ENCODE measurements around the gene LHFPL2.

Gene LHFPL2

DNA sequence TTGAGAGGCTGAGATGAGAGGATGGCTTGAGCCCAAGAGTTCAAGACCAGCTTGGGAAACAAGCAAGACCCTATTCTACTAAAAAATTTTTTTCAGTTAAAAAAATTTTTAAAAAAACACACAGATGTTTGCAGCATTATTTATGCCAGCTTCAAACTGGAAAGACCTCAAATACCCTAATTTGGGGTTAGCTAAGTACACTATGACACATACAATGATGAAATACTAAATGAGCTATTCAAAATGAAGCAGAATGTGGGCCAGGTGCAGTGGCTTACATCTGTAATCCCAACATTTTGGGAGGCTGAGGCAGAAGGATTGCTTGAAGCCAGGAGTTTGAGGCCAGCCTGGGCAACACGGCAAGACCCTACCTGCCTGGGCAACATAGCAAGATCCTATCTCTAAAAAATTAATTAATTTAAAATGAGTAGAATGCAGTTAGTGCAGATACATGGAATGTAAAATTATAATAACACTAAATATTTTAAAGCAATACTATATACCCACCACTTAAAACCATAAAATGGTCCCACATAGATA is 44.9 kb downstream of the LHFPL2 start:
- no peak overlapping the region for H2AFZ ChIP-seq (ENCODE audit: low read depth, low read length)
- H3K4me3 ChIP-seq (ENCODE audit: low read length): no peak overlapping the region
- H3K27me3 ChIP-seq (ENCODE audit: insufficient read depth, low read length): no peaks in the 10 kb centered on the region
- H3K9me3 ChIP-seq (ENCODE audit: low read length): no peaks in the 10 kb centered on the region
- no peaks in the 10 kb centered on the region for H3K4me1 ChIP-seq (ENCODE audit: insufficient read depth, low read length)
- H3K36me3 ChIP-seq (ENCODE audit: insufficient read depth, low read length): no peaks in the 10 kb centered on the region

DNA sequence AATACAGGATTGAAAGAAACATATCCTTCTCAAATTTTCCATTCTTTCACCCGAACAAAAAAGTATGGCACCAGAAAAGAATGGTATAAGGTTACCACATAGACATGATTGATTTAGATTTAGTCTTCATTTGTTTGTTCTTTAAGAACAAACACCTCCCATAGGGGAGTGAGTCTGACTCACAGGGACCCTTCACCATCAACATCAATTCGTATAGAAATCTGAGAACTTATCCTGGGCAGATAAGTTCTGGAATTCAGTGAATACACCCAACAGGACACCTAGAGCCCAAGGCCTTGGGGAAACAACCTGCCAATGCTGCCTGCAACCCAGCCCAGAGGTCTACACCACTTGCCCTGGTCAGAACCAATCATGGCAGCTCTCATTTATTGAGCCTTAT is 46.2 kb downstream of the LHFPL2 start:
- H3K27me3 ChIP-seq (ENCODE audit: insufficient read depth, low read length): no peaks in the 10 kb centered on the region
- H3K36me3 ChIP-seq (ENCODE audit: insufficient read depth, low read length): no peaks in the 10 kb centered on the region
- H3K4me3 ChIP-seq (ENCODE audit: low read length): no peak overlapping the region
- peaks cover 6% of the 10 kb centered on the region for H3K4me1 ChIP-seq (ENCODE audit: insufficient read depth, low read length)
- no peak overlapping the region for H2AFZ ChIP-seq (ENCODE audit: low read depth, low read length)
- H3K9me3 ChIP-seq (ENCODE audit: low read length): no peaks in the 10 kb centered on the region

DNA sequence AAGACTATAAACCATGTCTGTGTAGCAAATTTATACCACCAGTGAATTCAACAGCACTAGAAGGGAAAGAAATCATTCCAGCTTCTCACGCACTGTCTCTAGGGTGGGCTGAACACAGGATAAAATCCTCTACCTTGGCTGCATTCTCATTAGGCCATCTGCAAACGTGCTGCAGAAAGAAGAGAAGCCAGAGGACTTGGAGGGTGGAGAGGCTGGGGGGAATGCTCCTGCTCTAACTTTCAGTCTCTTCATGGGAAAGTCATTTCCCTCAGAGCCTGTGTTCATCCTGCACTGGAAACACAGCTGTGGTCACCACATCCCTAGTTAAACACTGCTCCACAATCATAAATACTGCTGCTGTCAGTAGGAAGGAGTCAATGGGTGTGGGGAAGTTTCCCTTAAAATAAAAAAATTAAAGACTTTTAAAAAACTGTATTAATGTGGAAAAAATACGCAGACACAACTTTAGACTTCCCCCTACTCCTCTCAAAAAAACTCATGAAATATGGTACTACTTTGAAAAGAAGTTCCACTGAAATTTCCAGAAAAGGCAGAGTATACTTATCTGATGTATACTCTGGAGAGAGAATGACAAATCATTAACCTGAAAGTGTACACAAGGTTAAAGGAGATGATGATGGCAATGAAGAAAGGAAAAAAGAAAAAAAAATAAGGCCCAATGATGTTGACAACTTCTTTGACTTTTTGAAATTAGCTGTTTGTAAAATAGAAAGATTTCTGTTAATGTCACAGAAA is 46.8 kb downstream of the LHFPL2 start:
- H3K4me3 ChIP-seq (ENCODE audit: low read length): no peak overlapping the region
- no peak overlapping the region for H2AFZ ChIP-seq (ENCODE audit: low read depth, low read length)
- no peaks in the 10 kb centered on the region for H3K36me3 ChIP-seq (ENCODE audit: insufficient read depth, low read length)
- no peaks in the 10 kb centered on the region for H3K9me3 ChIP-seq (ENCODE audit: low read length)
- no peaks in the 10 kb centered on the region for H3K27me3 ChIP-seq (ENCODE audit: insufficient read depth, low read length)
- peaks cover 6% of the 10 kb centered on the region for H3K4me1 ChIP-seq (ENCODE audit: insufficient read depth, low read length)

DNA sequence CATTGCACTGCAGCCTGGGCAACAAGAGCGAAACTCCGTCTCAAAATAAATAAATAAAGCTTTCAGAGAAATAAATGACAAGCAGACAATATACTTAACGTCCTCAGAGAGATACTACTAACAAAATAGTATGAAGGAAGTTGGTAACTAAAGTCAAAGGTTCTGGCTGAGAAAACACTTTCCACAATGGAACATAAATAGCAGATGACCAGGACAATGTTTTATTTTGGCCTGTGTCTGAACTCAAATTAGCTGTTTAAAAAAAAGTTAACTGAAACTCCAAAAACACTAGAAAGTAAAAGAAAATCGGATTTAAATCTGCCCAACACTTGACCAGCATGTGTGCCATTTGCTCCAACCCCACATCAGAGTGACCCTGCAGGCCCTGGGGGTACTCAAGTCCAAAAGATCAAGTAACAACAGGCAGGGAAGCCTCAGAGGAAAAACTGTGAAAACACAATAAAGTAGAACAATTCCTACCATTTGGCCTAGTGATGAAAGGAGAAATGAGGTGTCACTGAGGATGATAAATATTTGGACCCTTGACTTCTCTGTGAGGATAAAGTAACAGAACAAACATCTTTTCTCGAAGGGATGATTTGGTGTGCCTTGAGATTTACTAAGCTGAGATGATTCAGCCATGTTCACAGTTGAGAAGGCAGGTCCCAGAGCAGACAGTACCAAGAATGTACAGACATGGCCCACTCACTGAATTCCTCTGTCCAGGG is 47.7 kb downstream of the LHFPL2 start:
- Histone ChIP-seq H3K9me3 (ENCODE audit: low read length) (no peaks in the 10 kb centered on the region), H3K27me3 (ENCODE audit: insufficient read depth, low read length) (no peaks in the 10 kb centered on the region), H3K36me3 (ENCODE audit: insufficient read depth, low read length) (no peaks in the 10 kb centered on the region), H2AFZ (ENCODE audit: low read depth, low read length) (no peak overlapping the region), H3K4me1 (ENCODE audit: insufficient read depth, low read length) (peaks cover 6% of the 10 kb centered on the region), H3K4me3 (ENCODE audit: low read length) (no peak overlapping the region)

DNA sequence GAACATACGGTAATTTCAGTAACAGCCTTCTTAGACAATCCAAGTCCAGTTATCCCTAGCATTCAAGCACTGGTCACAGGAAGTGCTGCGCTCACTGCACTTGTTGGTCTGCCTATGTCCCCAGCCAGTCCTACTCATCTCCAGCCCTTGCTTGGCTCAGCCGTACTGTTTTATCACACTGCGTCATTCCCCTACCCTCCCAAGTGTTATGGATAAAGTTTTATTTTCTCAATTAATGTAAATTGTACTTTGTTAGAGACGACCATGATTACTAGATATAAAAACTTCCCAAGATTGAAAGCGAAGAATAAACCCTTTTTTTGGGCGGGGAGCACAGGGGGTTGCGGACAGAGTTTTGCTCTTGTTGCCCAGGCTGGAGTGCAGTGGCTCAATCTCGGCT is 49.6 kb downstream of the LHFPL2 start:
- Histone ChIP-seq H3K4me3 (ENCODE audit: low read length) (no peak overlapping the region), H3K36me3 (ENCODE audit: insufficient read depth, low read length) (no peaks in the 10 kb centered on the region), H3K9me3 (ENCODE audit: low read length) (no peaks in the 10 kb centered on the region), H3K27me3 (ENCODE audit: insufficient read depth, low read length) (no peaks in the 10 kb centered on the region), H3K4me1 (ENCODE audit: insufficient read depth, low read length) (peaks cover 6% of the 10 kb centered on the region), H2AFZ (ENCODE audit: low read depth, low read length) (no peak overlapping the region)

DNA sequence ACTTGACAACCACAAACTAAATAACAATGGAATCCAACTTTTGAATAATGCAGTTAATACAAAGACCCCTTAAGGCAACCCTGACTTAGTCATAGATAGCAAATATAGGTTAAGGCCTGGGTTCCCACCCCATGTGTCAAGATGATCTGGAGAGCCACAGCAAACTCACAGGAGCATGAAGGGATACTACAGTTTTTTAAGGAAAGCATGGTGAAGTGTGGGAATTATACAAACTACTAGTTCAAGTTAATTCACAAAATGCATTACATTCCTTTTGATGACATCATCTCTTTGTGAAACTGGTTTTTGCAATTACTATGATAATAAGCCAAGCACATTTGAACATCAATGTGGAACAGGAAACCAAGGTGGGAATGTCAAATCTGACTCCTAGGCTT is 50.6 kb downstream of the LHFPL2 start:
- H3K4me1 ChIP-seq (ENCODE audit: insufficient read depth, low read length): peaks cover 6% of the 10 kb centered on the region
- no peaks in the 10 kb centered on the region for H3K27me3 ChIP-seq (ENCODE audit: insufficient read depth, low read length)
- H3K9me3 ChIP-seq (ENCODE audit: low read length): no peaks in the 10 kb centered on the region
- no peaks in the 10 kb centered on the region for H3K36me3 ChIP-seq (ENCODE audit: insufficient read depth, low read length)
- H2AFZ ChIP-seq (ENCODE audit: low read depth, low read length): no peak overlapping the region
- H3K4me3 ChIP-seq (ENCODE audit: low read length): no peak overlapping the region

DNA sequence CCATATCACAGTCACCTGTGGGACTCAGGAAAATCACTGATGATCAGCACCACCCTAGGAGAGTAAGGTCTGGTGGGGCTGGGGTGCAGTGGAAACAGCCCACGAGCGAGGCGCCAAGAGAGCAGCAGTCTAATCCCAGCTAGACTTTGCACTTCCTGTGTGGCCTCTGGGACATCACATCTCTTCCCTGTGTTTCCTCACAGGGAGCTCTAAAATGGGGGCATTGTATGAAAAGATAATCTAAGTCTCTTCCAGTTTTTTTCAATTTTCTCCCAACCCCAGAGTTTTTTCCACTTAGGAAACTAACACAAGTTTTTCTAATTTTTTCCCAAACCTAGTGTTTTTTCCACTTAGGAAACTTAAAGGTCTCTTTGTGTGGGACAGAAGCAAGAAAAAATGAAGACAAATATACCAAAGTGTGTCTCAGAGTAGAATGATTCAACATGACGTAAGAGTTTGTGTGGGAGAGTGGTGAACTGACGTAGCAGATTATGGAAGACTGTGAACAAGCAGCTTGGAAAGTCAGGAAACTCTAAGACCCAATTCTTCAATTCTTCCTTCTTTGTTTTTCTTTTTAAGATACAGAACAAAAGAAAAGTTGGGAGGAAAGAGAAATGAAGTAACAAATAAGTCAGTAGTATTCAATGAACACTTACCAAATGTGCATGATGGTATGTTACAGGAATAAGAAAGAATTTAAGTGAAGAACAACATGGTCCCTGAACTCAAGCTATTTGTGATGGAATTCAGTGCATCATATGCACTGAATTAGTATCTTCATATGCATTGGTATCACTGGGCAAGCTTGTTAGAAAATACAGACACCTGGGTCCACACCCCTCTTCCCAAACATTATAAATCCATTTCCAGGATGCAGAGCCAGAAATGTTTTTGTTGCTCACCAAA is 51.3 kb downstream of the LHFPL2 start:
- no peaks in the 10 kb centered on the region for H3K27me3 ChIP-seq (ENCODE audit: insufficient read depth, low read length)
- peaks cover 6% of the 10 kb centered on the region for H3K4me1 ChIP-seq (ENCODE audit: insufficient read depth, low read length)
- no peak overlapping the region for H2AFZ ChIP-seq (ENCODE audit: low read depth, low read length)
- H3K9me3 ChIP-seq (ENCODE audit: low read length): no peaks in the 10 kb centered on the region
- no peaks in the 10 kb centered on the region for H3K36me3 ChIP-seq (ENCODE audit: insufficient read depth, low read length)
- no peak overlapping the region for H3K4me3 ChIP-seq (ENCODE audit: low read length)

DNA sequence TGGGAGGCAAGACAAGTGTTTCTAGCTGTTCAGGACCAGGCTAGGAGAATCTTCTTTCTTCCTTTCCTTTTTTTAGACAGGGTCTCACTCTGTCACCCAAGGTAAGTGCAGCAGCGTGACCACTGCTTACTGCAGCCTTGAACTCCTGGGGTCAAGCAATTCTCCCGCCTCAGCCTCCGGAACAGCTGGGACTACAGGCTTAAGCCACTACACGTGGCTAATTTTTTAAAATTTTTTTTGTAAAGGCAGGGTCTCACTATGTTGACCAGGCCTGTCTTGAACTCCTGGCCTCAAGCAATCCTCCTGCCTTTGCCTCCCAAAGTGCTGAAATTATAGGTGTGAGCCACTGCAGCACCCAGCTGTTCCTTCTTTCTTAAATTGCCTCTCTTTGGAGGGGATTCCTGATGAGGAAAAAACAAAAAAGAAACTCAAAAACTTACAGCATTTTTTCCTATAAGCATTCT is 53.1 kb downstream of the LHFPL2 start:
- Histone ChIP-seq H2AFZ (ENCODE audit: low read depth, low read length) (no peak overlapping the region), H3K4me1 (ENCODE audit: insufficient read depth, low read length) (peaks cover 17% of the 10 kb centered on the region), H3K9me3 (ENCODE audit: low read length) (no peaks in the 10 kb centered on the region), H3K36me3 (ENCODE audit: insufficient read depth, low read length) (no peaks in the 10 kb centered on the region), H3K27me3 (ENCODE audit: insufficient read depth, low read length) (no peaks in the 10 kb centered on the region), H3K4me3 (ENCODE audit: low read length) (no peak overlapping the region)

DNA sequence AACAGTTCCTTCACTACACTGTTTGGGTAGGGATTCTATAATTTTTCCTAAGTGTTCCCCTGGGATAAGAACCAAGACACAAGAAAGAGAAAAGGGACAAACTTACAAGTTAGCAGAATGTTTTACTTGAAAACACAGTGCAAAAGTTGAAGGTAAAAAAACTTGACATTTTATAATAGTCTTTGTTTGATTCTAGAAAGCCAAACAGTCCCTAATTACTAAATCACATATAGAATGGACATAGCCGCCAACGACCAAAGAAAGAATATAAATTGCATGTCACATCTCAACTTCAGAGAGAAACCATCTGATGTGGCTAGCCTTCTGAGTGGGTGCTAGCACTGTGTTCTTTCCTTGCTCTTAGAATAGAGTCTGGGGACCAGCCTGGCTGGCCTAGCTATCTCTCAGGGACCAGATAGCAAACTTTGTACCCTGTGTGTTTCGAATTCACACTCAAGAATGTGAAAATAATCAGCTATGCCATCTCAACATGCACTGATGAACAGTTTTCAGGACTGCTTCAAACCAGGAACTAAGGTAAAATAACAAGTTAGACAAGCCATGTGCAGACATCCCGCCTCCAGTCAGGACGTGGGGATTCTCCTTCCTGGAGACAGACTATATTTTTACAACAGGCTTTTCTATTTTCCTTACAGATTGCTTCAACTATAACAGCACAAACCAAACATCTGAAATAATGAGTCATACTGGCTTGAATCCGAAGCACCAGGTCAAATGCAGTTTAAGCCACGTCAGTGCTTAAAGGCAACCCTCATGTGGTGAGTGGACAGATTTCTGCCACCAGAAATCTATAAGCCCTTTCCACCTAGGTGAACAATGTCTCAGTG is 53.7 kb downstream of the LHFPL2 start:
- no peak overlapping the region for H2AFZ ChIP-seq (ENCODE audit: low read depth, low read length)
- H3K9me3 ChIP-seq (ENCODE audit: low read length): no peaks in the 10 kb centered on the region
- H3K36me3 ChIP-seq (ENCODE audit: insufficient read depth, low read length): no peaks in the 10 kb centered on the region
- no peak overlapping the region for H3K4me3 ChIP-seq (ENCODE audit: low read length)
- H3K4me1 ChIP-seq (ENCODE audit: insufficient read depth, low read length): peaks cover 17% of the 10 kb centered on the region
- no peaks in the 10 kb centered on the region for H3K27me3 ChIP-seq (ENCODE audit: insufficient read depth, low read length)

DNA sequence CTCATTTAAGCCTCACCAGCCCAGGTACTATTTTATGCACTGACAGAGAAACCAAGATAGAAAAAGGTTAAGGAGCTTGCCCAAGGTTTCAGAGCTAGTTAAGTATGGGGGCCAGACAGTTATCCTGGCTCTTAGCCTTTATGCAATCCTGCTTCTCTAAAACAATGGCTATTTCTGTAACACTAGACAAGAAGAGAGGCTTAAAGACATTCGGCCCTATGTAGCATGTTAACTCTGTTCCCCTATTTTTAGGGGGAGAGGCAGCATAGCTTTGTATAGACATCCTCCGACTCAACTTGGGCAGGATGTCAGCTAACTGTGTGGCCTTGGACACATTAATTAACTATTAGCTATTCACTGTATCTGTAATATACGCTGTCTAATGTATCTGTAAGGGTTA is 54.6 kb downstream of the LHFPL2 start:
- H3K4me1 ChIP-seq (ENCODE audit: insufficient read depth, low read length): peaks cover 17% of the 10 kb centered on the region
- H2AFZ ChIP-seq (ENCODE audit: low read depth, low read length): no peak overlapping the region
- no peaks in the 10 kb centered on the region for H3K9me3 ChIP-seq (ENCODE audit: low read length)
- H3K4me3 ChIP-seq (ENCODE audit: low read length): no peak overlapping the region
- H3K36me3 ChIP-seq (ENCODE audit: insufficient read depth, low read length): no peaks in the 10 kb centered on the region
- H3K27me3 ChIP-seq (ENCODE audit: insufficient read depth, low read length): no peaks in the 10 kb centered on the region

DNA sequence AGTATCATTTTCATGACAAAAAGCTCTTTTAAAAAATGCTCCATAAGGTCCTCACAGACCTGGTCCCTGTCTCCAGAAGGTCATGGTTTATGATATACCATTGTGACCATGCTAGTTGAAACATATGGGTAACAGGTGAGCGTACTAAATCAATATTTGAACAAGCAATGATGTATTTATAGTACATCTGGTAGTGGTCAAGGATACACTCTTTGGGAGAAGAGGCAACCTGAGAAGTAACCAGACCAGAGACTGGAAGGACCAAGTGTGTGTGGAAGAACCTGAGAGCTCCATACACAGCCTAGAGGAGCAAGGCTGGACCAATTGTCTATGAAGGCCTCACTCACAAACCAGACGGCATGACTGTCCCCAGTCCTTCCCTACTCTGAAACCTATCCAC is 55.1 kb downstream of the LHFPL2 start:
- H3K4me3 ChIP-seq (ENCODE audit: low read length): no peak overlapping the region
- H2AFZ ChIP-seq (ENCODE audit: low read depth, low read length): no peak overlapping the region
- peaks cover 17% of the 10 kb centered on the region for H3K4me1 ChIP-seq (ENCODE audit: insufficient read depth, low read length)
- H3K27me3 ChIP-seq (ENCODE audit: insufficient read depth, low read length): no peaks in the 10 kb centered on the region
- no peaks in the 10 kb centered on the region for H3K9me3 ChIP-seq (ENCODE audit: low read length)
- H3K36me3 ChIP-seq (ENCODE audit: insufficient read depth, low read length): no peaks in the 10 kb centered on the region

DNA sequence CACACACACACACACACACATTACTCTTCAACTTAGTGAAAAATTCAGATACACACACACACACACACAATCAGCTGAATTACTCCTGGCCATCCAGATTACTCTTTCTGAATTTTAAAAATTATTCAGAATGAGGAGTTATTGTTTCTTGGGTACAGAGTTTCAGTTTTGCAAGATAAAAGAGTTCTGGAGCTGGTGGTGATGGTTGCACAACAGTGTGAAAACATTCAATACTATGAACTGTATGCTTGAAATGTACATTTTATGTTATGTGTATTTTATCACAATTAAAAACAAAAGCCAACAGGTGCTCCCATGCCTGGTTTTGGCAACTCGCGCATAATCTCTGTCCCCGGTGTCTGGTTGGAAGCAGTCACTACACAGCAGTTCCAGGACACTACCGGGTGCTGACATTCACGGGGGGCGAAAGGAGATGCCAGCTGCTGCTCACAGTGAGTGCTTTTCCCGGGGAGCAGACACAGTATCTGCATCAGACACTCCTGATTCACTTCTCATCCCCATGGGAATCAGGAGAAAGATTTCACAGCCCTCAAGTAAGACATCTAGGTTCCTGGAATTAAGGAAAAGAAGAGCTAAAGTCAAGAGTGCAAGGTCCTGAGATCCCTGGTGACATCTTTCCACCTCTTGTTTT is 55.7 kb downstream of the LHFPL2 start:
- peaks cover 11% of the 10 kb centered on the region for H3K4me1 ChIP-seq (ENCODE audit: insufficient read depth, low read length)
- no peak overlapping the region for H2AFZ ChIP-seq (ENCODE audit: low read depth, low read length)
- H3K9me3 ChIP-seq (ENCODE audit: low read length): no peaks in the 10 kb centered on the region

More for the DNA sequence above, 55.7 kb downstream of the LHFPL2 start:
- no peaks in the 10 kb centered on the region for H3K27me3 ChIP-seq (ENCODE audit: insufficient read depth, low read length)
- no peaks in the 10 kb centered on the region for H3K36me3 ChIP-seq (ENCODE audit: insufficient read depth, low read length)
- H3K4me3 ChIP-seq (ENCODE audit: low read length): no peak overlapping the region

Measured in neuron (in vitro differentiated cells).